OCI-LY7 (cell line): ENCODE data around the gene MDH2.

ENCODE experiments used
- EZH2phosphoT487 ChIP-seq: fragments of 200-600 bp; sonication (generic); IDR thresholded peaks from 2 replicates; pipeline ENCODE4 v1.6.1; 2018; ENCODE audit warnings: low read depth, borderline replicate concordance, mild to moderate bottlenecking, mixed run types, antibody characterized with exemption, low read length, moderate library complexity, mixed read lengths
- TF ChIP-seq, protein P1 (sequence below): fragments of 200-600 bp; sonication (generic); conservative IDR thresholded peaks from 2 replicates; pipeline ENCODE4 v1.5.1; 2014; ENCODE audit warnings: mild to moderate bottlenecking, antibody characterized with exemption, low read length, moderate library complexity, mixed read lengths

DNA sequence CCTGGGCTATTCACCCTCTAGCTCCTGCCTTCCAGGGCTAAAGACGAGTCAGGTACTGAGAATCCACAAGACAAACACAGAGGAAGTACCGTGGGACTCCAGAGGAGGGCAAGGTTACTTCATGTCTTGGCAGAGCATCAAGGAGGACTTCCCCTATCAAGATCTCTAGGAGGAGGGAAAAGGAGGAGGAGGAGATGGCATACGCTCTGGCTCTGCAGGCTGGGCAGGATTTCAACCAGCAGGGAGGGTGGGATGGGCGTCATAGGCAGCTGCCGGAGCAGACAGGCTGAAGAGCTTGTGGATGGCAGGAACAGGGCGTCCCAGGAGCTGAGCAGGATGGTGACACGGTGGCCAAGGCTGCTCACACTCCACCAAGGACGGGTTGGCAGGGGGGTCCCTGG, 21.3 kb downstream of the MDH2 start:
- TF ChIP-seq, protein P1, sequence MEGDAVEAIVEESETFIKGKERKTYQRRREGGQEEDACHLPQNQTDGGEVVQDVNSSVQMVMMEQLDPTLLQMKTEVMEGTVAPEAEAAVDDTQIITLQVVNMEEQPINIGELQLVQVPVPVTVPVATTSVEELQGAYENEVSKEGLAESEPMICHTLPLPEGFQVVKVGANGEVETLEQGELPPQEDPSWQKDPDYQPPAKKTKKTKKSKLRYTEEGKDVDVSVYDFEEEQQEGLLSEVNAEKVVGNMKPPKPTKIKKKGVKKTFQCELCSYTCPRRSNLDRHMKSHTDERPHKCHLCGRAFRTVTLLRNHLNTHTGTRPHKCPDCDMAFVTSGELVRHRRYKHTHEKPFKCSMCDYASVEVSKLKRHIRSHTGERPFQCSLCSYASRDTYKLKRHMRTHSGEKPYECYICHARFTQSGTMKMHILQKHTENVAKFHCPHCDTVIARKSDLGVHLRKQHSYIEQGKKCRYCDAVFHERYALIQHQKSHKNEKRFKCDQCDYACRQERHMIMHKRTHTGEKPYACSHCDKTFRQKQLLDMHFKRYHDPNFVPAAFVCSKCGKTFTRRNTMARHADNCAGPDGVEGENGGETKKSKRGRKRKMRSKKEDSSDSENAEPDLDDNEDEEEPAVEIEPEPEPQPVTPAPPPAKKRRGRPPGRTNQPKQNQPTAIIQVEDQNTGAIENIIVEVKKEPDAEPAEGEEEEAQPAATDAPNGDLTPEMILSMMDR, result no peak
- TF ChIP-seq EZH2phosphoT487, result no peak
